ENCODE data around the gene TMC8.

The TMC8 gene

GRCh38 chr17:78132767-78133178 is 2.2 kb downstream of the TMC8 start:
- ATAC-seq (ENCODE audit: insufficient read depth, low read depth): no peak
- Histone ChIP-seq H3K4me3 (ENCODE audit: low read depth in 1 of 2, low read length in 2 of 2) (peak overlapping the region in 1 of 2 experiments; percentile 71; a peak in 1 of 4 replicates), H3K9ac (ENCODE audit: low read depth, low read length) (peak overlapping the region; percentile 70; the same call in 1 of the 2 replicates), H3K9me3 (ENCODE audit: insufficient read depth, low read length, severe bottlenecking) (no peaks in the 10 kb centered on the region), H4K20me1 (ENCODE audit: insufficient read depth, low read length) (peaks cover 39% of the 10 kb centered on the region), H3K27me3 (ENCODE audit: insufficient read depth, low read length, poor library complexity) (no peaks in the 10 kb centered on the region), H3K36me3 (ENCODE audit: insufficient read depth, low read length) (peaks cover 42% of the 10 kb centered on the region), H3K79me2 (ENCODE audit: insufficient read depth, low read length) (peaks cover 12% of the 10 kb centered on the region), H3K27ac (ENCODE audit: low read length) (peak overlapping the region; percentile 33; the same call in 1 of the 2 replicates), H3K4me2 (ENCODE audit: insufficient read depth, low read length) (peak overlapping the region; percentile 94), H2AFZ (ENCODE audit: low read depth, low read length) (no peak overlapping the region), H3K4me1 (ENCODE audit: insufficient read depth, low read length) (peaks cover 64% of the 10 kb centered on the region)
- no peak for TF ChIP-seq EZH2 (IDR thresholded peaks at IDR 0.05; ENCODE audit: borderline replicate concordance, low read depth, low read length, severe bottlenecking)
- no peak for TF ChIP-seq CTCF (IDR thresholded peaks at IDR 0.05; ENCODE audit: borderline replicate concordance, extremely low read depth, low read length, poor library complexity, severe bottlenecking)
- no peak for DNase-seq

- peak overlapping the region; percentile 70; the same call in 1 of the 2 replicates for H3K9ac ChIP-seq (ENCODE audit: low read depth, low read length)
- no peaks in the 10 kb centered on the region for H3K27me3 ChIP-seq (ENCODE audit: insufficient read depth, low read length, poor library complexity)
- peaks cover 58% of the 10 kb centered on the region for H3K4me1 ChIP-seq (ENCODE audit: insufficient read depth, low read length)
- peak overlapping the region; percentile 94 for H3K4me2 ChIP-seq (ENCODE audit: insufficient read depth, low read length)
- ATAC-seq (ENCODE audit: insufficient read depth, low read depth): no peak
- H4K20me1 ChIP-seq (ENCODE audit: insufficient read depth, low read length): peaks cover 45% of the 10 kb centered on the region
- peaks cover 42% of the 10 kb centered on the region for H3K36me3 ChIP-seq (ENCODE audit: insufficient read depth, low read length)
- peak overlapping the region; percentile 32; the same call in 1 of the 2 replicates for H3K27ac ChIP-seq (ENCODE audit: low read length)
- H3K4me3 ChIP-seq (ENCODE audit: low read depth in 1 of 2, low read length in 2 of 2): peak overlapping the region in 1 of 2 experiments; percentile 71; a peak in 1 of 4 replicates
- TF ChIP-seq EZH2 (IDR thresholded peaks at IDR 0.05; ENCODE audit: borderline replicate concordance, low read depth, low read length, severe bottlenecking): no peak
- TF ChIP-seq CTCF (IDR thresholded peaks at IDR 0.05; ENCODE audit: borderline replicate concordance, extremely low read depth, low read length, poor library complexity, severe bottlenecking): no peak
- H3K79me2 ChIP-seq (ENCODE audit: insufficient read depth, low read length): peaks cover 12% of the 10 kb centered on the region
- no peak for DNase-seq
- no peak overlapping the region for H2AFZ ChIP-seq (ENCODE audit: low read depth, low read length)
- no peaks in the 10 kb centered on the region for H3K9me3 ChIP-seq (ENCODE audit: insufficient read depth, low read length, severe bottlenecking)
Measured at GRCh38 chr17:78133179-78133951, 2.8 kb downstream of the TMC8 start.

GRCh38 chr17:78133971-78134898 is 3.7 kb downstream of the TMC8 start:
- TF ChIP-seq CTCF (IDR thresholded peaks at IDR 0.05; ENCODE audit: borderline replicate concordance, extremely low read depth, low read length, poor library complexity, severe bottlenecking) (peak; percentile 69), EZH2 (IDR thresholded peaks at IDR 0.05; ENCODE audit: borderline replicate concordance, low read depth, low read length, severe bottlenecking) (no peak)
- Histone ChIP-seq H3K27ac (ENCODE audit: low read length) (no peak overlapping the region; the same call in 1 of the 2 replicates), H3K27me3 (ENCODE audit: insufficient read depth, low read length, poor library complexity) (no peaks in the 10 kb centered on the region), H4K20me1 (ENCODE audit: insufficient read depth, low read length) (peaks cover 47% of the 10 kb centered on the region), H3K4me2 (ENCODE audit: insufficient read depth, low read length) (peak overlapping the region; percentile 94), H2AFZ (ENCODE audit: low read depth, low read length) (no peak overlapping the region), H3K36me3 (ENCODE audit: insufficient read depth, low read length) (peaks cover 42% of the 10 kb centered on the region), H3K4me1 (ENCODE audit: insufficient read depth, low read length) (peaks cover 49% of the 10 kb centered on the region), H3K9ac (ENCODE audit: low read depth, low read length) (no peak overlapping the region), H3K9me3 (ENCODE audit: insufficient read depth, low read length, severe bottlenecking) (no peaks in the 10 kb centered on the region), H3K79me2 (ENCODE audit: insufficient read depth, low read length) (peaks cover 12% of the 10 kb centered on the region), H3K4me3 (ENCODE audit: low read depth in 1 of 2, low read length in 2 of 2) (no peak overlapping the region)
- no peak for ATAC-seq (ENCODE audit: insufficient read depth, low read depth)
- DNase-seq: peak; percentile 45

Data from DND-41 (cell line).